Measurements from ENCODE around the gene UBQLN3.

The UBQLN3 gene

GRCh38 chr11:5524756-5525155, 15.0 kb upstream of the UBQLN3 start:
- H3K36me3 Mint-ChIP-seq: no peaks in the 10 kb centered on the region
- DNase-seq (ENCODE audit: low spot score in 2 of 2) (no peak), ATAC-seq (ENCODE audit: low read depth) (no peak)
- no peak overlapping the region for H3K4me3 Mint-ChIP-seq
- H3K9me3 Mint-ChIP-seq: no peaks in the 10 kb centered on the region
- H3K27me3 Mint-ChIP-seq: peaks cover 2% of the 10 kb centered on the region
- H3K4me1 Mint-ChIP-seq: no peaks in the 10 kb centered on the region
- no peak overlapping the region for H3K27ac Mint-ChIP-seq

GRCh38 chr11:5522308-5522707, 12.6 kb upstream of the UBQLN3 start:
- H3K4me3 Mint-ChIP-seq: no peak overlapping the region
- H3K9me3 Mint-ChIP-seq: no peaks in the 10 kb centered on the region
- H3K4me1 Mint-ChIP-seq: no peaks in the 10 kb centered on the region
- no peaks in the 10 kb centered on the region for H3K36me3 Mint-ChIP-seq
- no peak for DNase-seq (ENCODE audit: low spot score in 2 of 2)
- no peak overlapping the region for H3K27ac Mint-ChIP-seq
- peaks cover 2% of the 10 kb centered on the region for H3K27me3 Mint-ChIP-seq
- ATAC-seq (ENCODE audit: low read depth): no peak

DNA sequence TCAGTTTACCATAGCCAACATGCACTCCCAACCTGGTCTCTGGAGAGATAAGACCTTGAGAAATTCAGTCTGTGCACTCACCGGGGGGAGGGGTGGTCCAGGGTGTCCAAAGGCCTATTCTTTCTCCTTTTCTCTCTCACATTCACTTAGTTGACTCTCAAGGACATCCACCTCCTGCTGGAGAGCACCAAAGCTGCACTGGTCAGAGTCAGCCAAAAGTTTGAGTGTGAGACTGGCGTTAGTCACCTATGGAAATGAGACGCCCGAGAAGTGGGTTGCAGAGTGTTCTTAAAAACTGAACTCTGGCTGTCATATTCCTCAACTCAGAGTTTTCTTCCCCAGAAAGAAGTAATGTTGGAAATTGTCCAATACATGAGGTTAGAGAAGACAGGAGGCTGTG, 11.8 kb upstream of the UBQLN3 start:
- ATAC-seq (ENCODE audit: low read depth): no peak
- H3K27ac Mint-ChIP-seq: no peak overlapping the region
- H3K4me1 Mint-ChIP-seq: no peaks in the 10 kb centered on the region
- DNase-seq (ENCODE audit: low spot score in 2 of 2): no peak
- H3K27me3 Mint-ChIP-seq: no peaks in the 10 kb centered on the region
- H3K4me3 Mint-ChIP-seq: no peak overlapping the region
- H3K36me3 Mint-ChIP-seq: no peaks in the 10 kb centered on the region
- no peaks in the 10 kb centered on the region for H3K9me3 Mint-ChIP-seq

DNA sequence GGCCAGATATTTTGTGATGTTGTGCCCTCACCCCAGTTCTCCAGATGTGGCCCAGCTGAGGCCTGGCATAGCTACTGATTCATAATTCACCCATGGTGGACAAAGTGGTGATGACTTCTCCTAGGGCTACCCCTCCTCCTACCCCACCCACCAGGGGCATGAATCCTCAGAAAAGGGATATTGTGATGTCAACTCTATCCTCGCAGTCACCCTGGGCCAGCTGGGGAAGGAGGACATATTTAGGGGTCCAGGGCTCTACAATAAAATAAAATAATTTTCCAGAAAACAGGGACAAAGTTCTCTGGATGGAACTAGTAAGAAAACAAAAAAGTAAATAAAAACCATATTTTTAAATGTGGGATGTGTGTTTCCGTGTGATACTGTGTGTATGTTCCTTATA, 6.8 kb upstream of the UBQLN3 start, which contains the start of gene UBQLNL:
Gene UBQLNL, minus strand, starts transcription at position 101 of the 400 bp plus-strand sequence. CDS start 258 bp downstream, outside the sequence.
- H3K4me1 Mint-ChIP-seq: no peaks in the 10 kb centered on the region
- no peaks in the 10 kb centered on the region for H3K9me3 Mint-ChIP-seq
- ATAC-seq (ENCODE audit: low read depth): no peak
- H3K27ac Mint-ChIP-seq: no peak within 1 kb of the TSS
- DNase-seq (ENCODE audit: low spot score in 2 of 2): no peak
- peaks cover 1% of the 10 kb centered on the region for H3K27me3 Mint-ChIP-seq
- H3K36me3 Mint-ChIP-seq: no peaks in the 10 kb centered on the region
- no peak within 1 kb of the TSS for H3K4me3 Mint-ChIP-seq

- Mint-ChIP-seq H3K9me3 (no peaks in the 10 kb centered on the region), H3K36me3 (no peaks in the 10 kb centered on the region), H3K4me3 (no peak overlapping the region), H3K27ac (no peak overlapping the region), H3K27me3 (peaks cover 1% of the 10 kb centered on the region), H3K4me1 (no peaks in the 10 kb centered on the region)
- DNase-seq (ENCODE audit: low spot score in 2 of 2) (no peak), ATAC-seq (ENCODE audit: low read depth) (no peak)
Observed at GRCh38 chr11:5514841-5515240, 5.1 kb upstream of the UBQLN3 start.

GRCh38 chr11:5508605-5509004, 1.2 kb downstream of the UBQLN3 start:
- no peaks in the 10 kb centered on the region for H3K36me3 Mint-ChIP-seq
- ATAC-seq (ENCODE audit: low read depth): no peak
- H3K27me3 Mint-ChIP-seq: peaks cover 3% of the 10 kb centered on the region
- H3K9me3 Mint-ChIP-seq: no peaks in the 10 kb centered on the region
- no peak overlapping the region for H3K4me3 Mint-ChIP-seq
- no peak for DNase-seq (ENCODE audit: low spot score in 2 of 2)
- no peak overlapping the region for H3K27ac Mint-ChIP-seq
- no peaks in the 10 kb centered on the region for H3K4me1 Mint-ChIP-seq

- H3K9me3 Mint-ChIP-seq: no peaks in the 10 kb centered on the region
- no peaks in the 10 kb centered on the region for H3K4me1 Mint-ChIP-seq
- peaks cover 3% of the 10 kb centered on the region for H3K27me3 Mint-ChIP-seq
- no peak overlapping the region for H3K27ac Mint-ChIP-seq
- no peaks in the 10 kb centered on the region for H3K36me3 Mint-ChIP-seq
- H3K4me3 Mint-ChIP-seq: no peak overlapping the region
- ATAC-seq (ENCODE audit: low read depth) (no peak), DNase-seq (ENCODE audit: low spot score in 2 of 2) (no peak)
Observed at GRCh38 chr11:5507933-5508305, 1.8 kb downstream of the UBQLN3 start.

GRCh38 chr11:5507177-5507932, 2.4 kb downstream of the UBQLN3 start:
- Mint-ChIP-seq H3K36me3 (no peaks in the 10 kb centered on the region), H3K27ac (no peak overlapping the region), H3K9me3 (no peaks in the 10 kb centered on the region), H3K4me1 (no peaks in the 10 kb centered on the region), H3K4me3 (no peak overlapping the region), H3K27me3 (peaks cover 3% of the 10 kb centered on the region)
- ATAC-seq (ENCODE audit: low read depth) (no peak), DNase-seq (ENCODE audit: low spot score in 2 of 2) (no peak)

GRCh38 chr11:5505363-5506048, 4.3 kb downstream of the UBQLN3 start:
- no peak for DNase-seq (ENCODE audit: low spot score in 2 of 2)
- Mint-ChIP-seq H3K4me3 (no peak overlapping the region), H3K9me3 (no peaks in the 10 kb centered on the region)

DNA sequence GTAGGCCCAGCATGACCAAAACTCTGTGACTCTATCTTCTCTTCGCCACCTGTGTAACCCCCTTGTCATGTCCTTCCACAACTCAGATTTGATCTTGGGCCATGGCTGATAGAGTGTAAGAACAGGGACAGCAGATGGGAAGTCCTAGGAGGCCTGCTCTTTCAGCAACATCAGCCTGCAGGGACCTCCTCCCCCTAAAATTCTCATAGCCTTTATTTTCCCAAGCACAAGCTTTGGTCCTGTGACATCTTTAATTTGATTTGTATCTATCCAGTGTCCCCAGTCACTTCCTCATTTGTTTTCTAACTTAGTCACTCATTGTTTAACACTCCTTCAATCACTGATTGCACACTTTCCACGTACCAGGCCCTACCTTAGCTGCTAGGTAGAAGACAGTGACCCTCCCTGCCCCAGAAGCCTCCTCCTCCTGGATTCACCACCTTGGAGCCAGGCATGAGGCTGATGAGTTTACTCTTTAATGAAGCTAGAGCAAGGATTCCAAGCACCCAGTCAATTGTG, 5.3 kb downstream of the UBQLN3 start:
- ATAC-seq (ENCODE audit: low read depth): no peak
- H3K4me3 Mint-ChIP-seq: no peak overlapping the region
- no peak overlapping the region for H3K27ac Mint-ChIP-seq
- peaks cover 6% of the 10 kb centered on the region for H3K27me3 Mint-ChIP-seq
- no peaks in the 10 kb centered on the region for H3K36me3 Mint-ChIP-seq
- no peaks in the 10 kb centered on the region for H3K4me1 Mint-ChIP-seq
- DNase-seq (ENCODE audit: low spot score in 2 of 2): no peak
- no peaks in the 10 kb centered on the region for H3K9me3 Mint-ChIP-seq

More at GRCh38 chr11:5505363-5506048, 4.3 kb downstream of the UBQLN3 start:
- no peaks in the 10 kb centered on the region for H3K36me3 Mint-ChIP-seq
- H3K27me3 Mint-ChIP-seq: peaks cover 6% of the 10 kb centered on the region
- ATAC-seq (ENCODE audit: low read depth): no peak
- H3K27ac Mint-ChIP-seq: no peak overlapping the region
- H3K4me1 Mint-ChIP-seq: no peaks in the 10 kb centered on the region

GRCh38 chr11:5500393-5500801, 9.4 kb downstream of the UBQLN3 start:
- H3K27ac Mint-ChIP-seq: no peak overlapping the region
- H3K27me3 Mint-ChIP-seq: peaks cover 4% of the 10 kb centered on the region
- H3K9me3 Mint-ChIP-seq: no peaks in the 10 kb centered on the region
- no peaks in the 10 kb centered on the region for H3K4me1 Mint-ChIP-seq
- ATAC-seq (ENCODE audit: low read depth) (no peak), DNase-seq (ENCODE audit: low spot score in 2 of 2) (no peak)
- H3K36me3 Mint-ChIP-seq: no peaks in the 10 kb centered on the region
- H3K4me3 Mint-ChIP-seq: no peak overlapping the region

DNA sequence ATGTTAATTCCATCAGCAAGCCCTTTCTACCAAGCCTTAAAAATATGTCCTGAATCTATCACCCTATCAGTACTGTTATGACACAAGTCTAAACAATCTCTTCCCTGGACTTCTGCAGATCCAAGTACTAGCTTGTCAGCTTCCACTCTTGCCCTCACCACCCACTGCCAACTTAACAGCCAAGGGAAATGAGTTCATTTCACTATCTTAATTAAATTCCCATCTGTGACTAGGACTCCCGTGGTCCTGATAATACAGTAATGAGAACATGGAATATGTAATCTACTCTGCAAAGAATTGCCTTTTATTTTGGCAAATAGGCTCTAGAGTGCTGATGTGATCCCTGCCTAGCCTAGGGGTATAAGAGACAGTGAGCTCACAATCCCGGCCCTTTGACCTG, 10.1 kb downstream of the UBQLN3 start:
- H3K9me3 Mint-ChIP-seq: no peaks in the 10 kb centered on the region
- ATAC-seq (ENCODE audit: low read depth) (no peak), DNase-seq (ENCODE audit: low spot score in 2 of 2) (no peak)
- peaks cover 4% of the 10 kb centered on the region for H3K27me3 Mint-ChIP-seq
- H3K4me3 Mint-ChIP-seq: no peak overlapping the region
- H3K4me1 Mint-ChIP-seq: no peaks in the 10 kb centered on the region
- H3K36me3 Mint-ChIP-seq: no peaks in the 10 kb centered on the region
- no peak overlapping the region for H3K27ac Mint-ChIP-seq

DNA sequence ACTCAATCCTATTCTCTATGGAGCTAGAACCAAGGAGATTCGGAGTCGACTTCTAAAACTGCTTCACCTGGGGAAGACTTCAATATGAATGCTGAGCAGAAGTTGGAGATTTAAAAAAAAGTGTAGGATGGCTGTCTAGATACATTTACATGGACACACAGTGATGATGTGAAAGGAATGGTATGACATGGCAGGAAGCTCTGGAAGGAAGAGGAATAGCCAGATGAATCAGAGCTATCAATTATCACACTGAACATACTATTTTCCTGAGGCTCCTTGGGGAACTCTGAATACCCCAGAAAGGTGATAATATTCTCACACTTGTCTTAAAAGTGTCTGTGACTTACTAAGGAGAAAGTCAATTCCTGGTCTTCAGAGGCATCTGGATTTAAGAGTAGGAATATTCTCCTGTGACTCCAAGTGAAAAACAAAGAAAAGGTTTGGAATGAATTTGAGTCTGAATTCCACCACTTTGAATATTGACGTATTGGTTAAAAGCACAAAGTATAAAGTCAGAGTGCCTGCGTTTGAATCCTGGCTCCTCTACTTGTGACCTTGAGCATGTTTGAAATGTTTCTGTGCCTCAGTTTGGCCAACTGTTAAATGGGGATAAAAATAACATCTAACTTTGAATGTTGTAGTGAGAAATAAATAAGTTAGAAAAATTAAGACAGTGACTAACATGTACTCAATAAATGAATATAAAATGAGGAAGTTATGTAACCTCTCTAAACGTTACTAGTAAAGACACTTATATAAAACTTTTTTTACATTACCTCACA, 20.0 kb downstream of the UBQLN3 start:
- H3K4me3 Mint-ChIP-seq: no peak overlapping the region
- H3K36me3 Mint-ChIP-seq: no peaks in the 10 kb centered on the region
- H3K27ac Mint-ChIP-seq: no peak overlapping the region
- peaks cover 4% of the 10 kb centered on the region for H3K27me3 Mint-ChIP-seq
- ATAC-seq (ENCODE audit: low read depth) (no peak), DNase-seq (ENCODE audit: low spot score in 2 of 2) (no peak)
- H3K4me1 Mint-ChIP-seq: peaks cover 2% of the 10 kb centered on the region
- no peaks in the 10 kb centered on the region for H3K9me3 Mint-ChIP-seq

GRCh38 chr11:5488798-5489399, 20.9 kb downstream of the UBQLN3 start:
- ATAC-seq (ENCODE audit: low read depth) (no peak), DNase-seq (ENCODE audit: low spot score in 2 of 2) (no peak)
- Mint-ChIP-seq H3K36me3 (no peaks in the 10 kb centered on the region), H3K4me3 (no peak overlapping the region), H3K9me3 (no peaks in the 10 kb centered on the region), H3K27ac (no peak overlapping the region), H3K27me3 (peaks cover 4% of the 10 kb centered on the region), H3K4me1 (peaks cover 2% of the 10 kb centered on the region)
